ENCODE data around the gene MDFI. TPM values are rescaled to one million over a fixed set of nuclear protein-coding genes. Genes with fewer than 3 reads are reported as not detected.

The MDFI gene
- polyA plus RNA-seq, 3 donors = 39.6 to 67.5 (median 47.6) TPM

- DNase-seq = no peak
Measured at GRCh38 chr6:41663568-41663967, 25.3 kb downstream of the MDFI start.

GRCh38 chr6:41664271-41664670 lies 26.0 kb downstream of the MDFI start:
- DNase-seq = no peak

- no peak for DNase-seq
Measured at GRCh38 chr6:41667195-41667594, 28.9 kb downstream of the MDFI start.

- DNase-seq = no peak
Measured at GRCh38 chr6:41668968-41669367, 30.7 kb downstream of the MDFI start.

GRCh38 chr6:41670703-41671360 lies 32.6 kb downstream of the MDFI start:
- DNase-seq = no peak

- DNase-seq = no peak
Measured at GRCh38 chr6:41671376-41671775, 33.1 kb downstream of the MDFI start.

- DNase-seq = no peak
Measured at GRCh38 chr6:41672016-41672415, 33.7 kb downstream of the MDFI start.

- no peak for DNase-seq
Measured at GRCh38 chr6:41672816-41673703, 34.8 kb downstream of the MDFI start.

GRCh38 chr6:41673704-41674000 lies 35.4 kb downstream of the MDFI start:
- DNase-seq = no peak

- DNase-seq = no peak
Measured at GRCh38 chr6:41674231-41675000, 36.1 kb downstream of the MDFI start.

GRCh38 chr6:41675176-41675775 lies 37.0 kb downstream of the MDFI start:
- no peak for DNase-seq

- no peak for DNase-seq
Measured at GRCh38 chr6:41675992-41676391, 37.7 kb downstream of the MDFI start.

GRCh38 chr6:41676431-41676830 lies 38.2 kb downstream of the MDFI start:
- DNase-seq = no peak

- DNase-seq = no peak
Measured at GRCh38 chr6:41677124-41677921, 39.1 kb downstream of the MDFI start.

GRCh38 chr6:41678511-41679084 lies 40.3 kb downstream of the MDFI start:
- no peak for DNase-seq

GRCh38 chr6:41679696-41680095 lies 41.4 kb downstream of the MDFI start:
- no peak for DNase-seq

GRCh38 chr6:41680182-41680965 lies 42.1 kb downstream of the MDFI start:
- DNase-seq = no peak

GRCh38 chr6:41682056-41682477 lies 43.8 kb downstream of the MDFI start:
- DNase-seq = peak; percentile 92

- no peak for DNase-seq
Measured at GRCh38 chr6:41682497-41683272, 44.4 kb downstream of the MDFI start.

- DNase-seq = no peak
Measured at GRCh38 chr6:41683273-41683522, 44.9 kb downstream of the MDFI start.
